GM12865 (cell line): ENCODE results near the gene PRR5L.

Experiments
- DNase-seq: peaks from one replicate; pipeline ENCODE4 v3.0.0; 2010; ENCODE audit warnings: low read depth
- H3K4me3 ChIP-seq: 2 replicates; pipeline ENCODE4 v1.5.1; 2011; ENCODE audit warnings: mild to moderate bottlenecking, low read depth, low read length, control low read depth
- TF ChIP-seq, protein P1 (sequence below): IDR thresholded peaks from 2 replicates; pipeline ENCODE4 v1.5.1; 2011; ENCODE audit warnings: low read length, control low read depth, low read depth, inconsistent platforms; ENCODE audit not compliant: insufficient read depth; ENCODE audit errors: missing control alignments

PRR5L gene

GRCh38 chr11:36266767-36267166 is 29.3 kb upstream of the PRR5L start:
- TF ChIP-seq, protein P1, sequence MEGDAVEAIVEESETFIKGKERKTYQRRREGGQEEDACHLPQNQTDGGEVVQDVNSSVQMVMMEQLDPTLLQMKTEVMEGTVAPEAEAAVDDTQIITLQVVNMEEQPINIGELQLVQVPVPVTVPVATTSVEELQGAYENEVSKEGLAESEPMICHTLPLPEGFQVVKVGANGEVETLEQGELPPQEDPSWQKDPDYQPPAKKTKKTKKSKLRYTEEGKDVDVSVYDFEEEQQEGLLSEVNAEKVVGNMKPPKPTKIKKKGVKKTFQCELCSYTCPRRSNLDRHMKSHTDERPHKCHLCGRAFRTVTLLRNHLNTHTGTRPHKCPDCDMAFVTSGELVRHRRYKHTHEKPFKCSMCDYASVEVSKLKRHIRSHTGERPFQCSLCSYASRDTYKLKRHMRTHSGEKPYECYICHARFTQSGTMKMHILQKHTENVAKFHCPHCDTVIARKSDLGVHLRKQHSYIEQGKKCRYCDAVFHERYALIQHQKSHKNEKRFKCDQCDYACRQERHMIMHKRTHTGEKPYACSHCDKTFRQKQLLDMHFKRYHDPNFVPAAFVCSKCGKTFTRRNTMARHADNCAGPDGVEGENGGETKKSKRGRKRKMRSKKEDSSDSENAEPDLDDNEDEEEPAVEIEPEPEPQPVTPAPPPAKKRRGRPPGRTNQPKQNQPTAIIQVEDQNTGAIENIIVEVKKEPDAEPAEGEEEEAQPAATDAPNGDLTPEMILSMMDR = no peak
- no peak for DNase-seq
- H3K4me3 ChIP-seq = no peak overlapping the region

- TF ChIP-seq, protein P1 = no peak
- no peak overlapping the region for H3K4me3 ChIP-seq
Observed at GRCh38 chr11:36268337-36268985, 27.6 kb upstream of the PRR5L start.

GRCh38 chr11:36270701-36271100 is 25.4 kb upstream of the PRR5L start:
- no peak overlapping the region for H3K4me3 ChIP-seq
- DNase-seq = no peak
- TF ChIP-seq, protein P1 = no peak

More at GRCh38 chr11:36268337-36268985, 27.6 kb upstream of the PRR5L start:
- DNase-seq = no peak

GRCh38 chr11:36271794-36272407 is 24.2 kb upstream of the PRR5L start:
- DNase-seq = no peak
- no peak overlapping the region for H3K4me3 ChIP-seq
- TF ChIP-seq, protein P1 = peak; percentile 0

- TF ChIP-seq, protein P1 = no peak
- no peak for DNase-seq
- no peak overlapping the region for H3K4me3 ChIP-seq
Observed at GRCh38 chr11:36273110-36273509, 23.0 kb upstream of the PRR5L start.

DNA sequence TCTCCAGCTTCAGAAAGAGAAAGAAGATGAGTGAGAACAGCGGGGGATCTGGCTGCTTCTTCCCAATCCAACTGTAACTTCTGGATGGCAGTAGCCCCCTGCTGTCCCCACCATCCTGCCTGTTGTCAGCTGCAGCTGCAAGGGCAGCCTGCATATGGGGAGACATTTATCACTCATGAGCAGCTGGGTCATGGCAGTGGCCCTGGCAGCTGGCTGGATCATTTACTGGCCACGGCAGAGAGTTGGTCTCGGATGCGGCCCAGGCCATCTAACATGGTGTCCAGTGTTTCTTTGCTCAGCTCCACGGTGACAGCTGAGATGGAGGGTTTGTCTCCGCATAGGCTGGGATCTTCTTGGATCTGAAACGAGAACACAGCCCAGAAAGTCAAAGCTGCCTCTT is 21.7 kb upstream of the PRR5L start:
- no peak overlapping the region for H3K4me3 ChIP-seq
- DNase-seq = no peak
- TF ChIP-seq, protein P1 = no peak
